Stimulated activated CD4-positive, alpha-beta T cell treated with anti-CD3 and anti-CD28 coated beads, Interleukin-15, amount 100 ng/mL, for 24 hours (primary cell): ENCODE measurements around the gene TLCD4.
"Not testable (repeated sequence)": the region's sequence is repeated elsewhere in the genome, so short reads cannot be mapped to it uniquely, and the experiment has no call there.

ENCODE experiments used
- DNase-seq: peaks from one replicate; pipeline ENCODE4 v3.0.0-alpha.2; 2020

TLCD4 gene

DNA sequence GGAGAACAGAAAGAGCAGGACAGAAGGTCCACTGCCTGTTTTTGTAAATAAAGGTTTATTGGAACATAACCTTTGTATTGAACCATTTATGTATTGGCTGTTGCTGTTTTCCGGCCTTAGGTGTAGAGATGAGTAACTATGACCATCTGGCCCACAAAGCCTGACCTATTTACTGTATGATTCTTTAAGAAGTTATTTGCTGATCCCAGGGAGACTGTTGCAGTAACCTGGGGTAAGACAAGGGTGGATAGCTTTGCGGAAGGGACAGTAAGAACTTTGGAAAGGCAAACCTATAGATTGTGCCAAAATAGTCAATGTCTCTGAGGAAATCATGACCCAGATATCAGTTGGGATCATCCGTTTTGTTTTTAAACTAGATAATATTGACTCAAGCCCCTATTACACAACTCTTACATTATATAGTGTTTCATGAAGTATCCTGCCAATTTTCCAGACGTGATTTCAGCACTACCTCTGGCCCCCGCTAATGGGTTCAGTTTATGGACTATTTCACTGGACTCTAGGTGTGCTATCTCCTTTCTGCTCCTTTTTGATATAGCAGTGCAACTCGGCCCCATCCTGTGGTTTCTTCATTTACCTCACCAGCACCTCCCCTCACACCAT is 20.8 kb upstream of the TLCD4 start:
- no peak for DNase-seq

DNA sequence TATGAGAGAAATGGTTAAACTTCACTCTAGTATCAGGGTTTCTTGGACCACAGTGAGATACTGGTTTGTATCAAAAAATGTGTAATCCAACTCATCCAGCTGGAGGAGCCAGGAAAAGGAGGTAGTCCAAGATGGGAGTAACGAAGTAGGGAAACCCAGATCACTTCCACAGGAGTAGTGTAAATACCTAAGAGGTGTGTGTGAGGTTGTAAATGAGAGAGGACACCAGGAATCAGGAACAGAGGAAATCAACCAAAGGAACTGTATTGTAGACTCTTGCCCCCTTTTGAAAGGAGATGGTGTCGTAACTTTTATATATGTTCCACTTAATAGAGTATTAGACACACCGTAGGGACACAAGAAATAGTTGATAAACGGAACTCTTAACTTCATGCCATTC is 19.7 kb upstream of the TLCD4 start:
- DNase-seq, result no peak

DNA sequence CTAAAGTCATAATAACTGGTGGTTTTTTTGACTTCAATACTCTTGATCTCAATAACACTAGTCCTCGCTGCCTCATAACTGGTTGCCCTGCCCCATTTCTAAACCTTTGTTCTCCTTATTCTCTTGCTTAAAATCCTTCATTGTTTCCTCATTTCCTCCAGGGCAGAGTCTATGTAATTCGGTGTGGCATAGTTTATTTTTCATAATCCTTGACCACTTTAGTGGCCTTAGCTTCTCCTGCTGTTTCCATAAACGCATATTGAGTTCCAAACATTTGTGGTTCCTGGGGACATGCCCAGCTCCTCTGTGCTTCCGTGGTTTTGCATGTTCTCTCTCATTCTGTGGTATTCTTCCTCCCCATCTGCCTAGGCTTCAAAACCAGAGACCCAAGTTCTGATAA is 19.0 kb upstream of the TLCD4 start:
- DNase-seq, result no peak

DNA sequence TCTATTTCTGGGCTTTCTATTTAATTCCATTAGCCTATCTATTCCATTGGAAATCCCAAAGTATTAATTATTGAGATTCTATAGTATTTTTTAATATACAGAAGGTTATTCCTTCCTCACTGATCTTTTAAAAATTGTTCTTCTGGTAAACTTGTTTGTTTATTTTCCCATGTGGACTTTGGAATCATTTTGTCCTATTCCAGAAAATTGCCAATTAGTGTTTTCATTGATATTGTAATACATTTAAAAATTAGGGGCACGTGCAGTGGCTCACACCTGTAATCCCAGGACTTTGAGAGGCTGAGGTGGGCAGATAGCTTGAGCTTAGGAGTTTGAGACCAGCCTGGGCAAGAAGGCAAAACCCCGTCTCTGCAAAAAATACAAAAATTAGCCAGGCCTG is 8.4 kb upstream of the TLCD4 start:
- DNase-seq, result no peak

DNA sequence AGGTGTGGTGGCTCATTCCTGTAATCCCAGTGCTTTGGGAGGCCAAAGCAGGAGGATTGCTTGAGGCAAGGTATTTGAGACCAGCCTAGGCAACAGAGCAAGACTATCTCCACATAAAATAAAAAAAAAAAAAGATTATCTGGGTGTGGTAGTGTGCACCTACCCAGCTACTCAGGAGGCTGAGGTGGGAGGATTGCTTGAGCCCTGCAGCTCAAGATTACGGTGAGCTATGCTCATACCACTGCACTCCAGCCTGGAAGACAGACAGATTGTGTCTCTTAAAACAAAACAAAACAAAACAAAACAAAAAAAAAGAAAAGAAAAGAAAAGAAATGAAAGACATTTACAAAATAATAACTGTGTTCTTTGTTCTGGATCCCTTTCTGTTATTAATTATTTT is 6.1 kb upstream of the TLCD4 start:
- no peak for DNase-seq

DNA sequence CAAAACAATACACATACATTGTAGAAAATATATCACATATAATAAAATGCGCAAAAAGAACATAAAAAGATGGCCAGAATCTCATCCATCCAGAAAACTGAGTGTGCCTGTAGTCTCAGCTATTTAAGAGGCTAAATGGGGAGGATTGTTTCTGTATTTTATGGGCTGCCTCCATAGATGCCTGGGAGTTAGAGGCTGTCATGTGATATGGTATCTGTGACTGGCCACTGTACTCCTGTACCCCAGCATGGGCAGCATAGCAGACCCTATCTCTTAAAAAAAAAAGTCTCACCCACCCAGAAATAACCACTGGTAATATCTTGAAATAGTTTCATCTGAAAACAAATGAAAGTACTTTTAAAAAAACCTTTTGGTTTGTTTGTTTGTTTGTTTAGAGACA is 3.5 kb upstream of the TLCD4 start:
- no peak for DNase-seq

DNA sequence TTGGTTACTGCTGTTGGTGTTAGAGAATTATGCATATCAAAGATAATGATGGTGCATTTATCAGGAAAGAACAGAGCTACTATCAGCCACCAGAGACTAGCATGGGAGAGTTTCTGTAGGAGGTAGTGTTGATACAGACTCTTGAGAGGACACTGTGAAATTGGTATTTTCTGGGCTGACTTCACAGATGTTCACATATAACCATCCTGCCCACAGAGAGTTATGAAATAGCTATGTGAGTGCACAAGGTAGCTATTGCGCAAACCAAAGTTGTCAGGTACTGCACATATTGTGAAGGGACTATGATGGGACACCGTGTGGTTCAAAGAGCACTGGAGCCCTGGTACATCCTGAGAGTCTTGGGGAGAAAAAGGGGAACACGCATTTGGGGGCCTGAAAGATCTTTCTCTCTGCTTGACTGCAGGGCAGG is 1.4 kb upstream of the TLCD4 start:
- DNase-seq, result no peak

DNA sequence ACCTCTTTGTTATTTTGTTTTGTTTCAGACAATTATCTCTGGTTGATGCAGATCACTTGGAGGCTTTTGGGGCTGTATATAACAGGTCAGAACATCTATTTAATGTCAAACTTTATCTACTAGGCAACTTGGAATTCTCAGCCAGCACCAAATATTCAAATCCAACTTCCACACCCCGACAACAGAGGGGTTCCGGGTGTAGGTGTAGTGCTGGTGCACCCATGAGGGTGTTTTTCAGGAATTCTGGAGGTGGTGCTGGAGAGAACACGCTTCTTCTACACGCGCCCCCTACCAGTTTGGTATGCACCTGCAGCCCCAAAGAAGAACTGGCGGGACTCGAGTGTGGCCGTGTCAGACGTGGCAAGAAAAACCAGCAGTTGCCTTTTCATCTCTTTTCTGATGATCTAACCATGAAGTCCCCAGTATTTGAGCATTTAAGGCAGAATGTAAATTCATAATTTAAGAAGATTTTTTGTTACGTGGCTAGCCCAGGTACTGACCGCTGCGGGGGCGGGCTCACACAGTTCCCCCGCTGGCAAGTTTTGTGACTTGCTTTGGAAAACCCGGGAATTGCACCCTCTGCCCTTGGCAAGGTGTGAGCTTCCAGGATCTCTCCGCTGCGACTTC is 462 bp upstream of the TLCD4 start:
- DNase-seq, result peak; percentile 64

DNA sequence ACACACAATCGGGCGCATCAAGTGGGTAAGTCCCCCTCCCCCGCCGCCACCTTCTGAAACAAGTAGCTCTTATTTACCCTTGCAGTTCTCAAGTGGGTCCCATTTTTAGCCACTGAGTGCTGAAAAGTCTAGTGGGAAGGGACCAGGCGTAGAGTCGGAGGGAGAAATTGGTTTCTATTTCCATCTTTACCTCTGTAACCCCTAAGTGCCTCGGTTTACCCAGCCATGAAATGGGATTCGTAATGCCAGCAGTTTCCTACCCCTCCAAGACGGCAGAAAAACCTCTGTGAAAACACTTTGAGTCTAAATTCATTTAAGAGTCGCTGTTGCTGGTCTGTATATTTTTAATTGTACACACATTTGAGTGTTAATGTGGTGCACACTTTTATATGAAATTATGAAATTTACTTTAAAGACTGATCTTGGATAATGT is 928 bp downstream of the TLCD4 start:
- peak; percentile 29 for DNase-seq

DNA sequence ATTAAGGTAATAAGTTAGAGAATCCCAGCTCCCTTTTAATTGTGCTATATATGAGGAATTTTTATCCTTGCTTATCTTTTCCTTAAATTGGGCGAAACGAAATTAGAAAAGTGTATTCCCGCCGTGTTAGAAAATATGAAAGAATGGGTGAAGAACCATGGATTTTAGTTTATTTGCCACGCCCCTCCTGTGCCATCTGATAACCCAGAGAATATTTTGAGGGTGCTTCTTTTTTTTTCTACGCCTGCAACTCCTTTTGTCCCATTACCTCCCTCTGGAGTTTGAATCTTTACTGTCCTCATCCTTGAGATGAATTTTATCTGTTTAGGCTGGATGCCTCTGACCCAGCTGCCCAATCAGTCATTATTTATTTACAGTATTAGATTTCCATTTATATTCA is 1.6 kb downstream of the TLCD4 start:
- DNase-seq, result no peak

DNA sequence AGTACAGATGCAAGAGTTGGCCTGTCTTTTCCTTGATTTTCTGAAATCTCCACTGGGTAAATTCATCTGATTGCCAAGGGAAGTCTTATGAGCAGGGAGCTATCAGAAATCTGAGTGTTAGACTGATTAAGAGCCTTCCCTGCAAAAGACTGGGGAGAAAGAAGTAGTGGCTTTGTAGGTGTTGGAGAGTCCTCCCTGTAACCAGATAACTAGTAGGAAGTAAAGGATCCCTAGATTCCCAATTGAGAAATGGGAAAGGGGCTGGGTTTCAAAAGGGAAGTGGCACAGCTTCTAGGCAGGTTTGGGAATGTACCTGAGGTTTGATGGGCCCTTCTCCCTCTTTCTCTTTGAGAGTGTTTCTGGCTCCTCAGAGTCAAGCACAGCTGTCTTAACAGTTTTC is 2.1 kb downstream of the TLCD4 start:
- no peak for DNase-seq

DNA sequence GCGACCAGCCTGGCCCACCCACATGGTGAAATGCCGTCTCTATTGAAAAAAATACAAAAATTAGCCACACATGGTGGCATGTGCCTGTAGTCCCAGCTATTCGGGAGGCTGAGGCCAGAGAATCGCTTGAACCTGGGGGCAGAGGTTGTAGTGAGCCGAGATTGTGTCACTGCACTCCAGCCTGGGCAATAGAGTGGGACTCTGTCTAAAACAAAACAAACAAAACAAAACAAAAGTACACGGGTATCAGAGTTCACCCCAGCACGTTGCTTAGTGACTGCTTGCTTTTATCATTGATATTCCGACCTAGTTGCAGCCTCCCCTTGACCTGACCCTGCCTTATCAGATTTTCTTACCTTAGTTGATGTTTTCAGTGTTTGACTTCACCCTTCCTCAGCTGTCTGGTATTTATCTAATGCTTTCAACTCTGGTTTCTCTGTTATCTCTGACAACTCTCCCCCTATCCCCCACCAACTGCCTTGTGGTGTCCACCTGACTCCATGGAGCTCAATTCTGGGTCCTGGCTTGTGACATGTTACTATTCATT is 5.1 kb downstream of the TLCD4 start:
- DNase-seq, result no peak

DNA sequence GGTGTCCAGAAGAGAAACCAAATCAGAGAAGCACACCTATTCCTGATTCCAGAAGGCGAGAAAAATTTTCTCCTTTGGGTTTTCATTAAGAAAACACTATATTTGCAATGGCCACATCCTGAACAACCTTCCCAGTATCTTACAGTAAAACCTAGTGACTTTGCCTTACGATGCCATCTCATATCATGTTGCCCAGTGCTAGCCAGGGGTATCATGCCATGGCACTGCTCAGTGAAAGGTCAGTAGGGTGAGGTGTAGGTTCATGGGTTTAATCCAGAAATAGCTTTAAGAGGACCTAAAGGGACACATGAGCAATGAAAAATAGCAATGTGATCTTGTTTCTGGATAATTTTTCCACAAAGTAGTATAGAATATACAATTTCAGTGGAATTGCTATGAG is 7.2 kb downstream of the TLCD4 start:
- DNase-seq, result no peak

DNA sequence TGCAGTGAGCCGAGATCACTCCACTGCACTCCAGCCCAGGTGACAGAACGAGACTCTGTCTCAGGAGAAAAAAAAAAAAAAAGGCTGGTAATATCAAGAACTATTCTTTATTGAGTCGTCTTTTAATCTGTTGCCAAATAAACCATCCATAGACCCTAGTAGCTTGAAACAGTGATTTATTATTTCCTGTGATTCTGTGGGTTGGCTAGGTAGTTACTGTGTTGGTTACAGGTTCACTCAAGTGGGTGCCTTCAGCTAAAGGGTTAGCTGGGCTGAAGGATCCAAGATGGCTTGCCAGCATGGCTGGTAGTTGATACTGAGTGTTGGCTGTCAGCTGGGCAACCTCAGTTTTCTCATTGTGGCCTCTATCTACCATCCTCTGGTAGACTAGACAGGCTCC is 9.2 kb downstream of the TLCD4 start:
- no peak for DNase-seq

DNA sequence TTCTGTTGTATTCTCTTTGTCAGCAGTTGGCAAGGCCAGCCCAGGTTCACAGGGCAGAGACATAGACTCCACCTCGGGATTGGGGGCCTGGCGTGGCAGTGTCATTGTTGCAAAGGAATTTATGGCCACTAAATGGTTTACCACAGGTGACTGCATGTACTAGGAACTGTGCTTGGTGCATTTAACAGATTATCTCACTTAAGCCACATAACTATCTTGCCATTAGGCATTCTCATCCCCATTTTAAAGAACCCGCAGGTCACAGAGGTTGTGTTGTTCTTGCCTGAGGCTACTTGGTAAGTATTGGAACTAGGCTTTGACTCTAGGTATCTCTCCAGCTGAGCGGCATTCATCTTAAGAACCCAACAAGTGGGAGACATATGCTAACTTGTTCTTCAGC is 9.7 kb downstream of the TLCD4 start:
- no peak for DNase-seq

DNA sequence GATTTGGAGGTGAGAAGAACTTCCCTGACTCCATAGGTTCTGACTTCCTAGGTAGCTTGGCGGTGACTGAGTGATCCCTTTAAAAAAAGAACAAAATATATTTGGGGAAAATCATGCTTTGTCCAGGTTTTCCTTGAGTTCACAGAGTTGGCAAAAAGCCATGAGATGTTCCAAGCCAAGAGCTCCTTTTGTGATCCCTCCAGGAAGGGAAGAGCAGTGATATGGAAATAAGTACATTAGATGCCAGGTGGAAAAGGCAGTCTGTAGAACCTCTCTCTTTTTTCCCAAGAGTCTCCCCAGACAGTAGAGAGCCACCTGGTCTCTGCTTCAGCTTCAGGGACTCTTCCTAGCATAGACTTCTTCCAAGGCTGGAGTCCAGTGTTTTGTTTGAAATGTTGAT is 10.2 kb downstream of the TLCD4 start:
- DNase-seq, result no peak

DNA sequence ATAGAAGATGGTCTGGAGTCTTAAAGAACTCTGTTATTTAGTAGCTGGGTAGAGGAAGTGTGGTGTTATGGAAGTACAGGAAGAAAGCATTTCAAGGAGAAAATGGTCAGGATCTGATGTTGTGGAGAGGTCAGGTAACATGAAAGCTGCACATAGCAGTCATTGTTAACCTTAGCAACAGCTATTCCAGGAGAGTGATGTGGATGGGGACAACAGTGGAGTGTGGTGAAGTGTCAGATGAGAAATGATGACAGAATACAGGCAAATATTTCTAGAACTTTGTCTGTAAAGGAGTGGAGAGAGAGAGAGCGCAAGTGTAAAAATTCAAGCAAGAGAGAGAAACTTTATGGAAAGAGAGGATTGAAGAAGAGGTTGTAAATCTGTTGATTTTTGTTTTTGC is 15.6 kb downstream of the TLCD4 start:
- no peak for DNase-seq

DNA sequence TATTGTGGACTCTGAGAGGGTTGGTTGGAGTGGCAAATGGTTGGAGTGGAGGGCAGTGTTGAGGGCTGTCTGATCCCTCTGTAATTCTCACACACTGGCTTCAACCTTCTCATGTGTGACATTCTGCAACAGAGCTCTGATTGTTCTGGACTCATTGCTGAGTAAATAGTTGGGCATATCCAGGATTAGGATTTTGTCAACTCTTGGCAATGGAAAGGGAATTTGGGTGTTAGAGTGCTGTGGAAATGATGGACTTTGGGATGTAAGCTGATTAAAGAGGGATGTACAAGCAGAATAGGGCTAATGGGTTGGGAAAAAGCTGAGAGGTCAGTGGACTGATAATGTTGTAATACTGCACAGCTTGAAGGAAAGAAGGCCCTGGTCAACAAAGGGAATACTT is 16.5 kb downstream of the TLCD4 start:
- no peak for DNase-seq

DNA sequence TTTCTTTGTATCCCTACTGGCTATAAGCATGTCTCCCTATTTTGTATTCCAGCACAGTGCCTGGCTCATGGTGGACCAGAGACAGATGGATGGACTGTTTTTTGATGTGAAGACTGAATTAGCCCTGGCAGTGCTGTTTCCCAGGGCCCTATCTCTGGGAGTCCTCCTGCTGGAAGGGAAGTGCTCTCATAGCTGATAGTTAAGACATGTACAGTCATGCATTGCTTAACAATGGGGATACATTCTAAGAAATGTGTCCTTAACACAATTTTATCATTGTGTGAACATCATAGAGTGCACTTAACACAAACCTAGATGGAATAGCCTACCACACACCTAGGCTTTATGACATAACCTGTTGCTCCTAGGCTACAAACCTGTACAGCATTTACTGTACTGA is 21.1 kb downstream of the TLCD4 start:
- DNase-seq, result no peak

DNA sequence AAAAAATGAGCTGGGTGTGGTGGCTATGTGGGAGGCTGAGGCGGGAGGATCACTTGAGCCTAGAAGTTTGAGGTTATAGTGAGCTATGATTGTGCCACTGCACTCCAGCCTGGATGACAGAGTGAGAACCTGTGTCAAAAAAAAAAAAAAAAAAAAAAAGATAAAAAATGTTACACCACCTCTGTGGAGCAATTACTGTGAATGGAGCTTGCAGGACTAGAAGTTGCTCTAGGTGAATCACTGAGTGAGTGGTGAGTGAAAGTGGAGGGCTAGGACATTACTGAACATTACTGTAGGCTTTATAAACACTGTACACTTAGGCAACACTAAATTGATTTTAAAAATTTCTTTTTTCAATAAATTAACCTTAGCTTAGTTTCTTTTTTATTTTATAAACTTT is 21.9 kb downstream of the TLCD4 start:
- no peak for DNase-seq

DNA sequence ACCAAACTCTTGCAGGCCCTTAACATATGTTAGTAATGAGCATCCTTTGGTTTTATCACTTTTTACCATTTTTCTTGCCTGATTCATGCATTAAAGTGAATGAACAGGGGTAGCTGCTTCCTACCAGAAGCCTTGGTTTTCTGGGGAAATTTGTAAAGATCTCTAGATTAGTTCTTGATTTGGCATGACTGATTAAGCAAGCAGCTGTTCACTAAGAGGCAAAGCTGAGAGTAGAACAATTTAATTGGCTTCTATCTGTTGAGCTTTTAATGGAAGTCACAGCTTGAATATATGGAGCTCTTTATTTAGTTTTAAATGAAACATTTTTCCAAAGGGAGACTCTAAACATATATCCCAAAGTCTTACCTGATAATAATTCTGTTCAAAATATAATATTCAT is 23.6 kb downstream of the TLCD4 start:
- no peak for DNase-seq

DNA sequence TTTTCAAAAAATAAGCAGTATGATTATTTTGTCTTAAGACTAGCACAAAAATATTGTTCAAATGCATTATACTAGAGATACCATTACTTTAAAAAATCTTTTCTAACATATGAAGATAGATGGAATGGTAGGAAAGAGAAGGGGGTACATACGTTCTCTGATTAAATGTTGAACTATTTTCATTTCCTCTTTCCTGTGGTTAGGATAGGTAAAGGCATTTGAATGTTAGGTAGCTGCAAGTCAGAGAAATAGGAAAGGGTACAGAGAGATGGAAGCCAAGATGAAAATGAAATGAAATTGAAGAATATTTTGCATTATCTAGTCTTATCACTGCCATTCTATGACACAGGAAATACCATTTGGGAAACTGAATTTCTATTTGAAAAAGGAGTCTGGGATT is 28.3 kb downstream of the TLCD4 start:
- no peak for DNase-seq

DNA sequence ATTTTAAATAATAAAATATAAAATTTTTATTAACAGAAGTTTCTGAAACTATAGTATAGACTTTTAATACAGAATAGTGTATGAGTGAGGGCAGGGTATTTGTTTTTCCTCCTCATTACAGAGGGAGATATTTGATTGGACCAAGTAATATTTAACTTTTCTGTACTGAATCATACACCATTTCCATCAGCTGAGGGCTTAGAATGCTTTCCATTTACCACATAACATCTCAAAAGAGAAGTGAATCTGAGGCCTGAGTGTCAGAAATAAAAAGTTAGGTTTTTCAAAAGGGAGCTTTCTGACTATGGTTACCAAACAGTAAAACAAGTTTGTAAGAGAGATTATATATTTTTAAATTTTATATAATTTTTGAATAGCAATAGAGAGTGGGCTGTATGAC is 29.5 kb downstream of the TLCD4 start:
- DNase-seq, result no peak

DNA sequence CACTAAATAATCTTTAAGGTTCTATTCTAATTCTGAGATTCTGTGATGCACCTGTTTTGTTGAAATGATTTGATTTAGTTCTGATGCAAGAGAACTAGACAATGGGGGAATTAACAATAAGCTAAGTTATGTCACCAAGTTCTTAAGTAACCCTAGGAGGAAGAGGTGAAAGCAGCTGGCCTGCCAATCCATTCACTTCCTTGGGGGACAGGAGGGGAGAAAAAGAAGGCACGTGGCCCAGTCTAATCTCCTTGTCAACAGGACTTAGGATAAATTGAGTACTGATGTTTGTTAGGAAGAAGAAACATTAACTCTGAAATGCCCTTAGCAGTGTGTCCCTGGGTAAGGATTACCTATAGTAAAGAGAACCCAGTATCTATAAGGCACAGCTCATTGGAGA is 36.9 kb downstream of the TLCD4 start:
- DNase-seq, result no peak

DNA sequence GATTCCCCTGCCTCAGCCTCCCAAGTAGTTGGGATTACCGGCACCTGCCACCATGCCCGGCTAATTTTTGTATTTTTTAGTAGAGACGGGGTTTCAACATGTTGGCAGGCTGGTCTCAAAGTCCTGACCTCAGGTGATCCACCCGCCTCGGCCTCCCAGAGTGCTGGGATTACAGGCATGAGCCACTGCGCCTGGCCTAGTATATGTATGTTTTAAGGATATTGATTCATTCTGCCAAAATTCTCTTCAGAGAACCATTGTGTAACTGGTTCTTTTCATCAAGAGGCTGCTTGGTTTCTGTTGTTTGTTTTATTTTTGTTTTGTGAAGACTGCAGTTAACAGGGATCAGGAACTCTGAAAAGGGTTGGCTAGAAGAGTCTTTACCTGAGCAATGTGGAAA is 48.4 kb downstream of the TLCD4 start:
- not testable (repeated sequence) for DNase-seq
